H9 (cell line): ENCODE results near the gene SDHC. TPM values are rescaled to one million over a fixed set of nuclear protein-coding genes. Genes with fewer than 3 reads are reported as not detected.

Experiments
- DNase-seq: peaks from one replicate; pipeline ENCODE4 v3.0.0-alpha.2; 2017
- H2AFZ ChIP-seq: one replicate; pipeline ENCODE4 v1.6.1; 2013; ENCODE audit warnings: mild to moderate bottlenecking, low read length, control low read depth, moderate library complexity
- H2AK5ac ChIP-seq: 2 replicates; pipeline ENCODE4 v1.6.1; 2013; ENCODE audit warnings: low read length, control low read depth, mixed read lengths; ENCODE audit not compliant: insufficient read length
- H2BK120ac ChIP-seq: one replicate; pipeline ENCODE4 v1.6.1; 2013; ENCODE audit warnings: low read depth, mild to moderate bottlenecking, low read length, control low read depth, inconsistent platforms; ENCODE audit not compliant: poor library complexity, severe bottlenecking
- H2BK12ac ChIP-seq: 2 replicates; pipeline ENCODE4 v1.6.1; 2013; ENCODE audit warnings: low read length, control low read depth, mixed read lengths, low read depth; ENCODE audit not compliant: insufficient read length
- H2BK15ac ChIP-seq: 2 replicates; pipeline ENCODE4 v1.6.1; 2013; ENCODE audit warnings: low read depth, low read length, control low read depth
- H2BK20ac ChIP-seq: one replicate; pipeline ENCODE4 v1.6.1; 2013; ENCODE audit warnings: low read depth, mild to moderate bottlenecking, low read length, control low read depth, inconsistent platforms; ENCODE audit not compliant: poor library complexity, severe bottlenecking
- H2BK5ac ChIP-seq: 2 replicates; pipeline ENCODE4 v1.6.1; 2013; ENCODE audit warnings: low read length, control low read depth, mixed read lengths; ENCODE audit not compliant: insufficient read length
- H3K14ac ChIP-seq: 2 replicates; pipeline ENCODE4 v1.6.1; 2013; ENCODE audit warnings: low read length, control low read depth; ENCODE audit not compliant: insufficient read depth
- H3K18ac ChIP-seq: 2 replicates; pipeline ENCODE4 v1.6.1; 2013; ENCODE audit warnings: low read depth, mild to moderate bottlenecking, mixed read lengths, low read length, control low read depth; ENCODE audit not compliant: insufficient read length
- H3K23ac ChIP-seq: 2 replicates; pipeline ENCODE4 v1.6.1; 2013; ENCODE audit warnings: low read length, control low read depth, mixed read lengths, low read depth; ENCODE audit not compliant: insufficient read length
- H3K23me2 ChIP-seq: 2 replicates; pipeline ENCODE4 v1.6.1; 2013; ENCODE audit warnings: low read depth, mild to moderate bottlenecking, mixed read lengths, low read length, control low read depth; ENCODE audit not compliant: insufficient read length, poor library complexity, severe bottlenecking
- H3K27ac ChIP-seq: 2 replicates; pipeline ENCODE4 v1.5.1; 2013; ENCODE audit warnings: low read length, control low read depth, mixed read lengths, low read depth; ENCODE audit not compliant: insufficient read length
- H3K27me3 ChIP-seq: 2 replicates; pipeline ENCODE4 v1.6.1; 2013; ENCODE audit warnings: low read length, control low read depth, inconsistent platforms; ENCODE audit not compliant: insufficient read depth
- H3K4ac ChIP-seq: 2 replicates; pipeline ENCODE4 v1.6.1; 2013; ENCODE audit warnings: low read depth, mild to moderate bottlenecking, control low read depth, inconsistent platforms, low read length, moderate library complexity
- H3K4me1 ChIP-seq: 2 replicates; pipeline ENCODE4 v1.6.1; 2013; ENCODE audit warnings: low read length, control low read depth, inconsistent platforms; ENCODE audit not compliant: insufficient read depth
- H3K4me2 ChIP-seq: 2 replicates; pipeline ENCODE4 v1.6.1; 2013; ENCODE audit warnings: low read length, control low read depth, mixed read lengths; ENCODE audit not compliant: insufficient read length, insufficient read depth
- H3K56ac ChIP-seq: 2 replicates; pipeline ENCODE4 v1.6.1; 2013; ENCODE audit warnings: low read depth, mild to moderate bottlenecking, mixed read lengths, low read length, control low read depth; ENCODE audit not compliant: insufficient read length
- H3K79me1 ChIP-seq: 2 replicates; pipeline ENCODE4 v1.6.1; 2013; ENCODE audit warnings: low read depth, mild to moderate bottlenecking, moderate library complexity, low read length, control low read depth, inconsistent platforms; ENCODE audit not compliant: insufficient read depth, poor library complexity, severe bottlenecking
- H3K79me2 ChIP-seq: 2 replicates; pipeline ENCODE4 v1.6.1; 2013; ENCODE audit warnings: low read length, control low read depth, inconsistent platforms; ENCODE audit not compliant: insufficient read depth
- H3K9ac ChIP-seq: 2 replicates; pipeline ENCODE4 v1.6.1; 2013; ENCODE audit warnings: low read length, control low read depth, mixed read lengths; ENCODE audit not compliant: insufficient read length; ENCODE audit errors: extremely low read depth
- H3K9me3 ChIP-seq: one replicate; pipeline ENCODE4 v1.6.1; 2013; ENCODE audit warnings: low read depth, low read length, inconsistent platforms; ENCODE audit not compliant: control insufficient read depth
- H3T11ph ChIP-seq: one replicate; pipeline ENCODE4 v1.6.1; 2013; ENCODE audit warnings: mild to moderate bottlenecking, low read length, control low read depth, inconsistent platforms
- H4K20me1 ChIP-seq: one replicate; pipeline ENCODE4 v1.6.1; 2013; ENCODE audit not compliant: control insufficient read depth, insufficient read length, insufficient read depth
- H4K5ac ChIP-seq: 2 replicates; pipeline ENCODE4 v1.6.1; 2013; ENCODE audit warnings: low read depth, mild to moderate bottlenecking, mixed read lengths, low read length, control low read depth; ENCODE audit not compliant: insufficient read length
- H4K8ac ChIP-seq: replicated peaks from 2 replicates; pipeline ENCODE4 v1.6.1; 2013; ENCODE audit warnings: low read length, control low read depth, mixed read lengths, low read depth; ENCODE audit not compliant: insufficient read length
- H4K91ac ChIP-seq: 2 replicates; pipeline ENCODE4 v1.6.1; 2013; ENCODE audit warnings: low read depth, mild to moderate bottlenecking, moderate library complexity, mixed read lengths, low read length, control low read depth; ENCODE audit not compliant: insufficient read length
- H3K27ac Mint-ChIP-seq, 3 experiments: 2 replicates in 2 of 3; 3 replicates in 1 of 3; pipeline ENCODE4 v1.8.0; 2020 to 2021; ENCODE audit warnings: mixed read lengths in 3 of 3, mild to moderate bottlenecking in 1 of 3, moderate library complexity in 1 of 3
- H3K27me3 Mint-ChIP-seq: 2 replicates; pipeline ENCODE4 v1.8.0; 2021; ENCODE audit warnings: low read depth, mild to moderate bottlenecking, moderate library complexity, mixed read lengths
- H3K36me3 Mint-ChIP-seq, 3 experiments: 2 replicates in 2 of 3; 3 replicates in 1 of 3; pipeline ENCODE4 v1.8.0; 2020 to 2021; ENCODE audit warnings: low read depth in 3 of 3, mixed read lengths in 3 of 3; ENCODE audit not compliant: insufficient read depth in 1 of 3
- H3K4me1 Mint-ChIP-seq, 2 experiments: 2 replicates each; pipeline ENCODE4 v1.8.0; 2020; ENCODE audit warnings: mixed read lengths in 2 of 2
- H3K4me3 Mint-ChIP-seq, 2 experiments: 2 replicates in 1 of 2; 3 replicates in 1 of 2; pipeline ENCODE4 v1.8.0; 2020 to 2021; ENCODE audit warnings: mild to moderate bottlenecking in 2 of 2, mixed read lengths in 2 of 2, moderate library complexity in 1 of 2
- H3K9me3 Mint-ChIP-seq, 2 experiments: 2 replicates in 1 of 2; 3 replicates in 1 of 2; pipeline ENCODE4 v1.8.0; 2020; ENCODE audit warnings: mild to moderate bottlenecking in 2 of 2, mixed read lengths in 2 of 2, moderate library complexity in 1 of 2
- CTCF ChIP-seq: fragments of 200-600 bp; sonication (generic); conservative IDR thresholded peaks from 3 replicates; pipeline ENCODE4 v1.8.0; 2021; ENCODE audit warnings: antibody characterized with exemption, mild to moderate bottlenecking
- WGBS: extraction: QIAGEN DNeasy Blood & Tissue Kit; methylation state at CpG from one replicate; pipeline ENCODE4 v1.1.7; 2013; ENCODE audit warnings: missing lambda C conversion rate, low lambda C conversion rate, mixed read lengths; ENCODE audit not compliant: insufficient read length; ENCODE audit errors: extremely low coverage; 5-methylcytosine and 5-hydroxymethylcytosine counted together
- total RNA-seq: library from RNA; stranded (reverse); gene quantifications from 2 replicates; pipeline ENCODE4 v1.2.1, GENCODE V29; 2021

Gene SDHC
- total RNA-seq, 1 experiment from 2014 or later, result 198 TPM

- H3K27ac Mint-ChIP-seq, result peak overlapping the region; percentile 64 to 96 (median 70); a peak in 5 of 7 replicates
- DNase-seq, result no peak
Measured at GRCh38 chr1:161304927-161305866, 9.0 kb upstream of the SDHC start.

More at GRCh38 chr1:161304927-161305866, 9.0 kb upstream of the SDHC start:
- Histone ChIP-seq H3K27me3 (no peaks in the 10 kb centered on the region), H3K9me3 (no peaks in the 10 kb centered on the region), H2BK5ac (no peak overlapping the region), H3K4ac (no peak overlapping the region), H3K56ac (no peak overlapping the region), H3K4me2 (peak overlapping the region; percentile 12), H3K4me1 (peaks cover 7% of the 10 kb centered on the region; the same call in 1 of the 2 replicates), H2BK15ac (no peak overlapping the region), H4K91ac (no peak overlapping the region), H3K14ac (peak overlapping the region; percentile 13; the same call in 1 of the 2 replicates), H4K8ac (no peak overlapping the region), H2BK120ac (no peak overlapping the region), H3K79me1 (no peaks in the 10 kb centered on the region), H4K20me1 (no peaks in the 10 kb centered on the region), H4K5ac (no peak overlapping the region), H3T11ph (no peak overlapping the region), H3K23ac (no peak overlapping the region), H2AK5ac (no peak overlapping the region), H3K23me2 (peaks cover 8% of the 10 kb centered on the region), H3K27ac (no peak overlapping the region), H3K9ac (peak overlapping the region; percentile 34), H2AFZ (no peak overlapping the region), H2BK12ac (no peak overlapping the region), H3K79me2 (no peaks in the 10 kb centered on the region), H3K18ac (no peak overlapping the region), H2BK20ac (no peak overlapping the region)
- Mint-ChIP-seq H3K36me3 (no peaks in the 10 kb centered on the region), H3K4me1 (peaks cover 40 to 60% of the 10 kb centered on the region in 2 experiments), H3K4me3 (peak overlapping the region; percentile 93 to 96), H3K9me3 (no peaks in the 10 kb centered on the region), H3K27me3 (peaks cover 3% of the 10 kb centered on the region; the same call in 1 of the 2 replicates)
- no CpG with 5 or more reads among the region's 17 CpGs for WGBS
- no peak for TF ChIP-seq CTCF
